ENCODE data around the gene HECW1.

The HECW1 gene

GRCh38 chr7:43444711-43445578 is 332.5 kb downstream of the HECW1 start:
- H3K4me3 ChIP-seq (ENCODE audit: low read length): no peak overlapping the region
- TF ChIP-seq ZNF274 (IDR thresholded peaks at IDR 0.05; ENCODE audit: low read depth, low read length): no peak

- no peak overlapping the region for H3K4me3 ChIP-seq (ENCODE audit: low read length)
- TF ChIP-seq ZNF274 (IDR thresholded peaks at IDR 0.05; ENCODE audit: low read depth, low read length): no peak
These were observed 337.1 kb downstream of the HECW1 start for GRCh38 chr7:43449577-43449976.

DNA sequence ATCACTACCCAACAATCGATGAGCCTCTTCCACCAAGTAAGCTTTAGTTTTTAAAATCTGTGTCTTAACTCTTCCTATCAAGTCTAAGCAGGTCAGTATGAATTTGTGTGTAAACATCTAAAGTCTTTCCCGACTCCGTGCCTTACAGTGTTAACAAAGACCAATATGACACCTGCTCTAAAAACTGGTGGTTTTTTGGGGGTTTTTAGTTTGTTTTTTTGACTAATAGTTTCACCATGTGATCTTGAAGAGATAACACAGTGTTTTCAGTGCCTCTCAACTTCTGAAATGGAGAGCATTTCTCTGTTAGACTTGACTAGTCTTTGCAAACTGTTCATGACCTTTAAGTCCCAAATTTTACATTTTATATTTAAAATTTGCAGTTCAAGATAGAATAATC is 338.4 kb downstream of the HECW1 start:
- no peak overlapping the region for H3K4me3 ChIP-seq (ENCODE audit: low read length)
- no peak for TF ChIP-seq ZNF274 (IDR thresholded peaks at IDR 0.05; ENCODE audit: low read depth, low read length)

DNA sequence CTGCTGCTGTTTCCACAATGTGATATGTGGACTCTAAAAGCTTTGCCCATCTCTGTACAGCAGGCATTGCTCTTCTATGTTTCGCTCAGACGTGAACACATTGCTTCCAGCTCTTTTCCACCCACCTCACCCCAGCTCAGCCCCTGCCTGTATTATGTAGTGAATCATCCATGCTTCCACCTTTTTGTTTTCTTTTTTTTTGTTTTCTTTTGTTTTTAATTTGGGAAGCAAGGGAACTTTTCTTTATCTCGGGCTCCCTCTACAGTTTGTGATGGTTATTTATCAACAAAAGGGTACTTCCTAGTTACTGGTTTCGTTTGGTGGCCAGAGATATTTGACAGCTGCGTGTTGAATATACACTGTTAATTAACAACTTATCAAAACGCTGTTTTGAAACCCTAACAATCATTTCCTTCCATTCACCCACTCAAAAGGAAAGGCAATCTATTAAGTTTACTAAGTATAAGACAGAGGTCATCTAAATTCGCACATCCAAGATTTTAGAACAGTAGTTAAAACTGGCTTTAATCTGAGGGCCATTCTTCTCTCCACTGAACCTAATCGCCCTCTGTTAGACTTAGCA is 342.6 kb downstream of the HECW1 start:
- no peak overlapping the region for H3K4me3 ChIP-seq (ENCODE audit: low read length)

GRCh38 chr7:43456200-43456599 is 343.8 kb downstream of the HECW1 start:
- TF ChIP-seq ZNF274 (IDR thresholded peaks at IDR 0.05; ENCODE audit: low read depth, low read length): no peak

More for the DNA sequence above, 342.6 kb downstream of the HECW1 start:
- no peak for TF ChIP-seq ZNF274 (IDR thresholded peaks at IDR 0.05; ENCODE audit: low read depth, low read length)

DNA sequence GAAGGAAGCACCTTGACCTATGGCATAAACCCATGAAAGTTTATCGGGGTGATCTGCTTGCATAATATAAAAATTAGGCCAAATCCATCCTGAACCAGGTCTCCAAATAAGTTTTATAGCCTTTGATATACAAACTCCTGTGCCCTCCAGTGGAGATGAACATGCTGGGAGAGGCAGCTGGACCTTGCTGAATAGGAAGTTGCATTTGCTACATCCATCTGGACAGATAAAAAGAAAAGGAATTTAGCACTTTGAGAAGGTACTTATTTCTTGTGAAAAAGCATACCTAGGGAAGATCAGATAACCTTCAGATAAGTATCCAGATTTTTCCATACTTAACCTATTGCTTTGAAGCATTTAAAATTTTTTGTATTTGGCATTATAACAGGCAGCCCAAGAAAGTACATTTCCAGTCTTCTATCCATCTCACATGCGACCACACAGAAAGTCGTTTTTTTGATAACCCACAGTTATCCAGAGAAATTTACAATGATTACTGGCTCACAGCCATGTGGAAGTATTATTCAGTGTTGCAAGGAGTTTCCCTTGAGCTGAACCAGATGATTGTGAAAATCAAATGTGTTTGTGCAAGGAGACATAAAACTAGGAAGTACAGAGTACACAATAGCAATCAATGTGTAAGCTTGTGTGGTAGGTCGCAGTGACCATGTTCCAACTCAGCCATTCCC is 346.0 kb downstream of the HECW1 start:
- no peak for TF ChIP-seq ZNF274 (IDR thresholded peaks at IDR 0.05; ENCODE audit: low read depth, low read length)
- no peak overlapping the region for H3K4me3 ChIP-seq (ENCODE audit: low read length)

More at GRCh38 chr7:43456200-43456599, 343.8 kb downstream of the HECW1 start:
- no peak overlapping the region for H3K4me3 ChIP-seq (ENCODE audit: low read length)

- TF ChIP-seq ZNF274 (IDR thresholded peaks at IDR 0.05; ENCODE audit: low read depth, low read length): no peak
- H3K4me3 ChIP-seq (ENCODE audit: low read length): no peak overlapping the region
These were observed 346.5 kb downstream of the HECW1 start for GRCh38 chr7:43459019-43459337.

DNA sequence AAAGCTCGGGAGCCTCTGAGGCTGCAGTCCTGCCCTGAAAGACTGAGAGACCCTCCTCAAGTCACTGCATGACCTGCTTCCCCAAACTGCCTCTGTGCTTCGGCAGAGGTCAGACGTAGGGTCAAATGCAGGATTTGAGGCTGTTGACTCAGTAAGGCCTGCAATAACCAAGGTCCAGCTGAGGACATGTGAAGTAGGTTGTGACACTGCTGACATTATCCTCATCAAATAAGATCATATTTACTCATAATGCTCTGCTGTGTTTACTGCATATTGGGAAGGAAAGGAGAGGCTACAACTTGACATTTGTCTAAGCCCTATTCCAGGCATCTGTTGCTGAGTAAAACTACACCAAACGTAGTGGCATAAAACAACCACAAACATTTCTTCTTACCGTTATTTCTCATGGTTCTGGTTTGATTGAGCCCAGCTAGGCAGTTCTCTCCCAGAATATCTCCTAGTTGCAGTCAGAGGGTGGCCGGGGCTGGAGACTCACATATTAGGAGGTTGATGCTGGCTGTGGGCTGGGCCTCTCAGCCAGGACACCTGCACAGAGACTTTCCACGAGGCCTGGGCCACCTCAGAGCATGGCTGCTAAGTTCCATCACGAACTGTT is 348.4 kb downstream of the HECW1 start:
- H3K4me3 ChIP-seq (ENCODE audit: low read length): no peak overlapping the region
- no peak for TF ChIP-seq ZNF274 (IDR thresholded peaks at IDR 0.05; ENCODE audit: low read depth, low read length)

- H3K4me3 ChIP-seq (ENCODE audit: low read length): no peak overlapping the region
- no peak for TF ChIP-seq ZNF274 (IDR thresholded peaks at IDR 0.05; ENCODE audit: low read depth, low read length)
These were observed 349.0 kb downstream of the HECW1 start for GRCh38 chr7:43461349-43462024.

GRCh38 chr7:43462836-43463235 is 350.4 kb downstream of the HECW1 start:
- TF ChIP-seq ZNF274 (IDR thresholded peaks at IDR 0.05; ENCODE audit: low read depth, low read length): no peak
- H3K4me3 ChIP-seq (ENCODE audit: low read length): no peak overlapping the region

DNA sequence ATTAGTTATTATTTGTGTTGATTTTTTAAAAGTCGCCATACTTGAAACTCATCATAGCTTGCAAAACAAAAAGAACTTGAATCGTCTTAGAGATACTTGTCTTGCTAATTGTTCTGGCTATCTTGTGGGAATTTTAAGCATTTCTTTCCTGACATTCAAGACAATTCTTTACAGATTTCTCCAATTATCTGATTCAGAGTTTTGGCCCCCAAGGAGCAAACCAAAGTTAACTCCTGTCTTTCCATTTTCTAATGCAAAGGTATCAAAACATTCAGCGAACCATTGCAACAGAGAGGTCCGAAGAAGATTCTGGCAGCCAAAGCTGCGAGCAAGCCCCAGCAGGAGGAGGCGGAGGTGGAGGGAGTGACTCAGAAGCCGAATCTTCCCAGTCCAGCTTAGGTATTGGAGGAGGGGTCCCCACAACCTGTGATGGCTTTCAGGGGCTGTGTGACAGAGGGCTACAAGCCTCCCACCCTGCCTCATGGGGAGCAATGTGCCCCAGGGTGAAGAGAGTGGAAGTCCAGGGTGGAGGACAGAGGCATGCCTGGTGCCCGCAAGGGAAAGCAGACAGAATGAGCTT is 351.0 kb downstream of the HECW1 start:
- no peak overlapping the region for H3K4me3 ChIP-seq (ENCODE audit: low read length)
- no peak for TF ChIP-seq ZNF274 (IDR thresholded peaks at IDR 0.05; ENCODE audit: low read depth, low read length)

DNA sequence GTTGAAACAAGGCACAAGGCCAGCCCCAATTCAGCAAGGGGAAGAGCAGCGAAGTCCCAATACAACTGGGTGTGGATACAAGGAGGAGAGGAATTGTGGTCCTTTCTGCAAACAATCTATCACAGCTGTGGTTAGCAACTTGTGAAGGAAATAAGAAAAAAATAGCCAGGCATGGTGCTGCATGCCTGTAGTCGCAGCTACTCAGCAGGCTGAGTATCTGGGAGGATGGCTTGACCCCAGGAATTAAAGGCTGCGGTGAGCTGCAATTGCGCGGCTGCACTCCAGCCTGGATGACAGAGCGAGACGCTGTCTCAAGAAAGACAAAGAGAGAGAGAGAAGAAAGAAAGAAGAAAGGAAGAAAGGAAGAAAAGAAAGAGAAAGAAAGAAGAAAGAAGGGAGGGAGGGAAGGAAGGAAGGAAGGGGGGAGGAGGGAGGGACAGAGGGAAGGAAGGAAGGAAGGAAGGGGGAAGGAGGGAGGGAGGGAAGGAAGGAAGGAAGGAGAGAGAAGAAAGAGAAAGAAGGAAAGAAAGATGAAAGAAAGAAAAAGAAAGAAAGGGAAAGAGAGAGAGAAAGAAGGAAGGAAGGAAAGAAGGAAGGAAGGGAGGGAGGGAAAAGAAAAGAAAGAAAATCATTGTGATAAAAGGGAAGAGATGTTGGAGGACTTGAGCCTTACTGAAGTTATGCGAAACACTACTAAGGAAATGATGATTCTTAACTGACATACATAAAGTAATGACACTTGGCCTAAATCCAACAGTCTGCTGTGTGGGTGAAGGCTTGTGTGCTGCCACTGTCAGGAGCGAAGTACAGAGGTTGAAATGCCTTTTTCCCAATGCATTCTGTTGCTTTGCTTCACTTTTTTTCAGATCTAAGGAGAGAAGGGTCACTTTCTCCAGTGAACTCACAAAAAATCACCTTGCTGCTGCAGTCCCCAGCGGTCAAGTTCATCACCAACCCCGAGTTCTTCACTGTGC is 353.4 kb downstream of the HECW1 start:
- H3K4me3 ChIP-seq (ENCODE audit: low read length): no peak overlapping the region
- no peak for TF ChIP-seq ZNF274 (IDR thresholded peaks at IDR 0.05; ENCODE audit: low read depth, low read length)

- H3K4me3 ChIP-seq (ENCODE audit: low read length): no peak overlapping the region
These were observed 355.0 kb downstream of the HECW1 start for GRCh38 chr7:43467406-43467805.

More at GRCh38 chr7:43467406-43467805, 355.0 kb downstream of the HECW1 start:
- no peak for TF ChIP-seq ZNF274 (IDR thresholded peaks at IDR 0.05; ENCODE audit: low read depth, low read length)
